ENCODE measurements around the gene ST3GAL4.
"Not testable (repeated sequence)": the region's sequence is repeated elsewhere in the genome, so short reads cannot be mapped to it uniquely, and the experiment has no call there.

ST3GAL4 gene

GRCh38 chr11:126331286-126331685 lies 24.2 kb upstream of the ST3GAL4 start:
- no peak for DNase-seq

- DNase-seq: no peak
These were observed 23.2 kb upstream of the ST3GAL4 start for GRCh38 chr11:126332221-126332711.

GRCh38 chr11:126333142-126333541 lies 22.3 kb upstream of the ST3GAL4 start:
- DNase-seq: no peak

- DNase-seq: no peak
These were observed 20.6 kb upstream of the ST3GAL4 start for GRCh38 chr11:126334659-126335462.

- no peak for DNase-seq
These were observed 20.1 kb upstream of the ST3GAL4 start for GRCh38 chr11:126335463-126335760.

- no peak for DNase-seq
These were observed 19.3 kb upstream of the ST3GAL4 start for GRCh38 chr11:126336138-126336541.

GRCh38 chr11:126336671-126337101 lies 18.8 kb upstream of the ST3GAL4 start:
- no peak for DNase-seq

GRCh38 chr11:126337126-126337473 lies 18.4 kb upstream of the ST3GAL4 start:
- DNase-seq: no peak

GRCh38 chr11:126337474-126338241 lies 17.8 kb upstream of the ST3GAL4 start:
- DNase-seq: no peak

- DNase-seq: no peak
These were observed 17.0 kb upstream of the ST3GAL4 start for GRCh38 chr11:126338346-126339055.

GRCh38 chr11:126339073-126339862 lies 16.2 kb upstream of the ST3GAL4 start:
- no peak for DNase-seq

GRCh38 chr11:126339863-126340434 lies 15.5 kb upstream of the ST3GAL4 start:
- DNase-seq: no peak

GRCh38 chr11:126340960-126341606 lies 14.4 kb upstream of the ST3GAL4 start:
- DNase-seq: no peak

GRCh38 chr11:126341760-126342161 lies 13.7 kb upstream of the ST3GAL4 start:
- no peak for DNase-seq

GRCh38 chr11:126343051-126343450 lies 12.4 kb upstream of the ST3GAL4 start:
- no peak for DNase-seq

GRCh38 chr11:126344141-126345080 lies 11.1 kb upstream of the ST3GAL4 start:
- no peak for DNase-seq

GRCh38 chr11:126345283-126345682 lies 10.2 kb upstream of the ST3GAL4 start:
- DNase-seq: no peak

- DNase-seq: no peak
These were observed 9.5 kb upstream of the ST3GAL4 start for GRCh38 chr11:126345759-126346585.

- DNase-seq: no peak
These were observed 8.9 kb upstream of the ST3GAL4 start for GRCh38 chr11:126346586-126346940.

- not testable (repeated sequence) for DNase-seq
These were observed 8.5 kb upstream of the ST3GAL4 start for GRCh38 chr11:126346946-126347345.
